Measurements from ENCODE around the gene CBLC. TPM values are rescaled to one million over a fixed set of nuclear protein-coding genes. Genes with fewer than 3 reads are reported as not detected.
A peak's percentile ranks its signal among the peaks of the same experiment; 100 is the strongest.

CBLC gene
- total and polyA plus RNA-seq, 7 experiments from 2014 or later: not detected

DNA sequence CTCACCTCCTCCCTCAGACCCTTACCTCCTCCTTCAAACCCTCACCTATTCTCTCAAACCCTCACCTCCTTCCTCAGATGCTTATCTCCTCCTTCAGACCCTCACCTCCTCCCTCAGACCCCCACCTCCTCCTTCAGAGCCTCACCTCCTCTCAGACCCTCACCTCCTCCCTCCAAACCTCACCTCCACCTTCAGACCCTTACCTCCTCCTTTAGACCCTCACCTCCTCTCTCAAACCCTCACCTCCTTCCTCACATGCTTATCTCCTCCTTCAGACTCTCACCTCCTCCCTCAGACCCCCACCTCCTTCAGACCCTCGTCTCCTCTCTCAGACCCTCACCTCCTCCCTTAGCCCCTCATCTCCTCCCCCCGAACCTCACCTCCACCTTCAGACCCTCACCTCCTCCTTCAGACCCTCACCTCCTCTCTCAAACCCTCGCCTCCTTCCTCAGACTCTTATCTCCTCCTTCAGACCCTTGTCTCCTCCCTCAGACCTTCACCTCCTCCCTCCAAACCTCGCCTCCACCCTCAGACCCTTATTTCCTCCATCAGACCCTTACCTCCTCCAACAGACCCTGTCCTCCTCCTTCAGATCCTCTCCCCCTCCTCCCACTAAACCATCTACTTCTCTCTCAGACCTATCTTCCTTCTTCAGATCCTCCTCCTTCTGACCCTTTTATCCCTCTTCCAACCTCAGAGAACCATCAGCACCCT, 31.6 kb upstream of the CBLC start:
- Histone ChIP-seq H3K27me3 (ENCODE audit: control insufficient read depth in 2 of 2, insufficient read depth in 2 of 2, low read length in 2 of 2) (no peaks in the 10 kb centered on the region), H3K4me3 (ENCODE audit: low read length) (no peak overlapping the region), H3K9me3 (ENCODE audit: control insufficient read depth in 2 of 3, low read length in 3 of 3) (no peaks in the 10 kb centered on the region), H3K36me3 (ENCODE audit: control insufficient read depth in 2 of 3, insufficient read depth in 3 of 3, low read length in 3 of 3) (no peaks in the 10 kb centered on the region), H3K4me1 (ENCODE audit: control insufficient read depth in 2 of 2, insufficient read depth in 2 of 2, low read length in 2 of 2) (peaks cover 14 to 22% of the 10 kb centered on the region in 2 donors), H3K27ac (ENCODE audit: low read depth, low read length) (peak overlapping the region; percentile 97)
- Mint-ChIP-seq H3K27ac (peak overlapping the region; percentile 87 to 95 (median 93)), H3K27me3 (peaks cover 0 to 3% (median 0%) of the 10 kb centered on the region in 5 donors), H3K9me3 (no peaks in the 10 kb centered on the region), H3K4me1 (peaks cover 29 to 53% (median 47%) of the 10 kb centered on the region in 7 donors), H3K4me3 (peak overlapping the region; percentile 33 to 95 (median 70)), H3K36me3 (peaks cover 0 to 24% (median 0%) of the 10 kb centered on the region in 5 donors)
- intact Hi-C loops (cut with micrococcal nuclease): loop anchor here in 1 of 2 donors (5.0 kb wide), 2 partner anchors 346 to 731 kb away; partner anchors contain the start of gene PPP1R37
- ATAC-seq: no peak
- no peak for DNase-seq
- CTCF ChIA-PET: no interaction called here
- POLR2A ChIA-PET: interaction anchor here (1.4 kb wide), 1 partner anchor 7 kb away, joined by 3 read pairs; no protein-coding TSS in a partner anchor

DNA sequence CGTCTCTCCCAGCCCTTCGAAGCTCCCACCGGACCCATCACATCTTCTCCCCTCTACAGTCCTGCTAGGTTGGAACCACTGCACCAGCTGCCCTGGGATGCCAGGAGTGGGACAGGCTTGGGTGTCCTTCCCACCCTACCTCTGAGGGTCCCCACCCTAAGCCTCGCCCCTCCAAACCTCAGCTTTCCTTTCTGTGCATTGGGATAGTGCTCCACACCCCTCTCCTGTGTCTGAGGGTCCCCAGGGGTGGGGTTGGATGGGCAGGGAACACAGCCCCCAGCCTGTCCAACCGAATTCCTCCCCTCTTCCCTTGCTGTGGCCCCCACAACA, 31.1 kb upstream of the CBLC start:
- ChIA-PET CTCF (no interaction called here), POLR2A (no interaction called here)
- H3K27ac Mint-ChIP-seq: peak overlapping the region; percentile 87 to 95 (median 93)
- peaks cover 0 to 3% (median 0%) of the 10 kb centered on the region in 5 donors for H3K27me3 Mint-ChIP-seq
- Histone ChIP-seq H3K4me1 (ENCODE audit: control insufficient read depth in 2 of 2, insufficient read depth in 2 of 2, low read length in 2 of 2) (peaks cover 18 to 27% of the 10 kb centered on the region in 2 donors), H3K4me3 (ENCODE audit: low read length) (no peak overlapping the region), H3K27ac (ENCODE audit: low read depth, low read length) (peak overlapping the region; percentile 97), H3K9me3 (ENCODE audit: control insufficient read depth in 2 of 3, low read length in 3 of 3) (no peaks in the 10 kb centered on the region), H3K27me3 (ENCODE audit: control insufficient read depth in 2 of 2, insufficient read depth in 2 of 2, low read length in 2 of 2) (no peaks in the 10 kb centered on the region), H3K36me3 (ENCODE audit: control insufficient read depth in 2 of 3, insufficient read depth in 3 of 3, low read length in 3 of 3) (no peaks in the 10 kb centered on the region)
- H3K4me3 Mint-ChIP-seq: peak overlapping the region; percentile 33 to 95 (median 91)
- DNase-seq (no peak), ATAC-seq (no peak)
- H3K9me3 Mint-ChIP-seq: no peaks in the 10 kb centered on the region
- intact Hi-C loops (cut with micrococcal nuclease): loop anchor here in 1 of 2 donors (5.0 kb wide), 2 partner anchors 346 to 731 kb away; partner anchors contain the start of gene PPP1R37
- peaks cover 0 to 30% (median 0%) of the 10 kb centered on the region in 5 donors for H3K36me3 Mint-ChIP-seq
- peaks cover 30 to 54% (median 49%) of the 10 kb centered on the region in 7 donors for H3K4me1 Mint-ChIP-seq

DNA sequence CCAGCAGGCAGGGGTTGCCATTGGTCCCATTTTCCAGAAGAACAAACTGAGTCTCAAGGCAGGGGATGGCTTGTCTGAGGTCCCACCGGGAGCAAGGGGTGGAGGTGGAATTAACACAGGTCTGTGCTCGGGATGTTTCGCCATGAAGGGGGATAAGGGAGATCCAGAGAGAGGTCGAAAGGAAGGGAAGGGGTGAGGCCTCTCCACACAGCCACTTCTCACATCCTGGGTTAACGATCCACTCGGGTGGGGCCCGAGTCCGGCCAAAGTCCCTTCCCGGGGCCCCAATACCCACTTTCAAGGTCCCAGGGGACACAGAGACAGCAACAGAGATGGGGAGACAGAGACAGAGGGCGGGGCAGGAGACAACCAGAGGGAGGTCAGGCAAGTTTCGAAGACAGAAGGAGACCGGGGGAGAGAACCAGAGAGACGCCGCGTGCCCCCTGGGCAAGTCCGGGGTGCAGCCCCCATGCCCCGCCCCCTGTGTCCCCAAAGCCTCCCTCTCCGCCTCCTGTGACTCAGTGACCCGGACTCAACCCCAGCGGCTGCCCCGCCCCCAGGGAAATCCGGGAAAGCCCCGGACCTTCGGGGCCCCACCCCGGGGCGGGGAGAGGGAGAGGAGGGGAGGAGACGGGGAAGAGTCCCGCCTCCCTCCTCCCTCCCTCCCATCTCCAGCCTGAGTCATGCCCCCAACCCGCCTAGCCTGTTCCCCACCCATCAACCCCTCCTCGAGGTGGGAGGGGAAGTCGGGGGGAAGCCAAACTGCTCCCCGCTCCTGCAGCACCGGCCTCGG, 30.5 kb upstream of the CBLC start:
- Mint-ChIP-seq H3K4me1 (peaks cover 35 to 56% (median 55%) of the 10 kb centered on the region in 7 donors), H3K36me3 (peaks cover 0 to 33% (median 0%) of the 10 kb centered on the region in 5 donors), H3K27me3 (peaks cover 0 to 3% (median 0%) of the 10 kb centered on the region in 5 donors), H3K9me3 (no peaks in the 10 kb centered on the region), H3K4me3 (peak overlapping the region; percentile 90 to 99 (median 92)), H3K27ac (peak overlapping the region; percentile 87 to 99 (median 94))
- ChIA-PET CTCF (no interaction called here), POLR2A (no interaction called here)
- DNase-seq (peak; percentile 51 to 97 (median 61)), ATAC-seq (peak; percentile 83)
- peak overlapping the region; percentile 97 for H3K27ac ChIP-seq (ENCODE audit: low read depth, low read length)
- intact Hi-C loops (cut with micrococcal nuclease): loop anchor here (1.0 to 5.0 kb wide), 7 partner anchors 23 to 730 kb away; partner anchors contain the start of genes BLOC1S3 (in 1 of the 2), PPP1R37 (in 1 of the 2) and TRAPPC6A (in 1 of the 2)
- H3K4me1 ChIP-seq (ENCODE audit: control insufficient read depth in 2 of 2, insufficient read depth in 2 of 2, low read length in 2 of 2): peaks cover 23 to 33% of the 10 kb centered on the region in 2 donors
- H3K9me3 ChIP-seq (ENCODE audit: control insufficient read depth in 2 of 3, low read length in 3 of 3): no peaks in the 10 kb centered on the region
- H3K36me3 ChIP-seq (ENCODE audit: control insufficient read depth in 2 of 3, insufficient read depth in 3 of 3, low read length in 3 of 3): no peaks in the 10 kb centered on the region
- H3K4me3 ChIP-seq (ENCODE audit: low read length): peak overlapping the region; percentile 91
- H3K27me3 ChIP-seq (ENCODE audit: control insufficient read depth in 2 of 2, insufficient read depth in 2 of 2, low read length in 2 of 2): no peaks in the 10 kb centered on the region

DNA sequence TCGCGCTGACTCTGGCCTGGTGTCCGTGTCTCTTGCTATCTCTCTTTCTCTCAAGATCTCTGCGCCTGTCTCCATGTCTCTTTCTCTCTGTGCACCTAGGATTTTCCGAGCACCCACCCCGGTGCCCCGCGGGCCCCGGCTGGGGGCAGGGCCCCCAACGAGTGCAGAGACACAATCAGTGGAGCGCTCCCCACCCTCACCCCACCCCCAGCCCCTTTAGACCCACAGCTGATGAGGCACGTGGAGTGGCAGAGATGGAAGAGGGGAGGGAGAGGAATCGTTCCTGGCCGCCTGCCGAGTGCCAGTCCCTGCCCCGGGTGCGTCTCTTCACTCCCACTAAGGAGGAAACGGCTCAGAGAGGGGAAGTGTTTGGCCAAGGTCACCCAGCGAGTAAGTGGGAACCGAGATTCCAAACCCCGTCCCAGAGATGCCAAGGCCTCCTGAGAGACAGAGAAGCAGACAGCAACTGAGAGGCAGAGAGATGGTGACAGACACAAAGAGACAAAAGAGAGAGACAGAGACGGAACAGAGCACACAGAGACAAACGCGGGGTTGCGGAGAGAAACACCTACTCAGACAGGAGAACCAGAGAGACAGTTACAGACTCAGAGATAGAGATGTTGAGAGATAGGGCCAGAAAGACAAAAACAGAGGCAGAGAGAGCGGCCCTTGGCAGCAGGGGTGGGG, 29.8 kb upstream of the CBLC start:
- DNase-seq: peak in 6 of 9 donors; percentile 26 to 61 (median 54)
- Mint-ChIP-seq H3K36me3 (peaks cover 0 to 41% (median 5%) of the 10 kb centered on the region in 5 donors), H3K27me3 (peaks cover 0 to 3% (median 0%) of the 10 kb centered on the region in 5 donors), H3K4me3 (peak overlapping the region; percentile 90 to 99 (median 92)), H3K9me3 (no peaks in the 10 kb centered on the region), H3K4me1 (peaks cover 43 to 62% (median 58%) of the 10 kb centered on the region in 7 donors), H3K27ac (peak overlapping the region; percentile 87 to 99 (median 93))
- Histone ChIP-seq H3K36me3 (ENCODE audit: control insufficient read depth in 2 of 3, insufficient read depth in 3 of 3, low read length in 3 of 3) (no peaks in the 10 kb centered on the region), H3K27ac (ENCODE audit: low read depth, low read length) (peak overlapping the region; percentile 97), H3K4me3 (ENCODE audit: low read length) (peak overlapping the region; percentile 91), H3K4me1 (ENCODE audit: control insufficient read depth in 2 of 2, insufficient read depth in 2 of 2, low read length in 2 of 2) (peaks cover 30 to 40% of the 10 kb centered on the region in 2 donors), H3K27me3 (ENCODE audit: control insufficient read depth in 2 of 2, insufficient read depth in 2 of 2, low read length in 2 of 2) (no peaks in the 10 kb centered on the region), H3K9me3 (ENCODE audit: control insufficient read depth in 2 of 3, low read length in 3 of 3) (no peaks in the 10 kb centered on the region)
- intact Hi-C loops (cut with micrococcal nuclease): loop anchor here (1.0 to 5.0 kb wide), 7 partner anchors 22 to 729 kb away; partner anchors contain the start of genes BLOC1S3 (in 1 of the 2), PPP1R37 (in 1 of the 2) and TRAPPC6A (in 1 of the 2)
- peak; percentile 11 for ATAC-seq
- ChIA-PET POLR2A (no interaction called here), CTCF (no interaction called here)

DNA sequence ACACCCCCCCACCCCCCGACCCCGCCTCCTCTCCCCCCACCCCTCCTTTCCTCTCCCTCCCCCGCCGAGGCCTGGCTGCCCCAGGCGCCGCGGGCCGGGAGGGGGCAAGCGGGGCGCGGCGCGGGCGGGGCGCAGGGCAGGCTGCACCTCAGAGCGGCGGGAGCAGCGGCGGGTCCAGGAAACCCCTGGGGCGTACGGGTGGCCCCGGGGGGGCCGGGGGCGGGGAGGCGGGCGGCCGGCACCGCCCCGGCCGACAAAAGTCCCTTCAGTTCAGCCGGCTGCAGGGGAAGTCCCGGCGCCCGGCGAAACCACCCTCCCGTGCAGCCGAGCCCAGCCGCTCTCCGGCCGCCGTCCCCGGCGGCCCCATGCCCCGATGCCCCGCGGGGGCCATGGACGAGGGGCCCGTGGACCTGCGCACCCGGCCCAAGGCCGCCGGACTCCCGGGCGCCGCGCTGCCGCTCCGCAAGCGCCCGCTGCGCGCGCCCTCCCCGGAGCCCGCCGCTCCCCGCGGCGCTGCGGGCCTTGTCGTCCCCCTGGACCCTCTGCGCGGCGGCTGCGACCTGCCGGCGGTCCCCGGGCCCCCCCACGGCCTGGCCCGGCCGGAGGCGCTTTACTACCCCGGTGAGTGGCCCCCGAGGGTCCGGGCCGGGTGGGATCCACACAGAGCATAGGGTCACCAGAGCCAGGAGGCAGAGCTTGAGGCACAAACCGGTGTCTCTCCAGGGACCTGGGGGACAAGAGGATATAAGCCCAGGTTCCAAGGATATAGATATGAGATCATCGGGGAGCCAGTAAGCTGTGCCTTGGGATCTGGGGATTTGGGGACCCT, 29.1 kb upstream of the CBLC start, which contains the start of gene BCL3:
BCL3 (plus strand) TSS at position 283 of the 829 bp plus-strand sequence; CDS start at position 366, 83 bp downstream.
- POLR2A ChIA-PET: interaction anchor here (2.3 kb wide), 1 partner anchor 19 kb away, joined by 7 read pairs; no protein-coding TSS in a partner anchor
- H3K4me3 Mint-ChIP-seq: peak within 1 kb of the TSS; percentile 91 to 99 (median 94)

More for the DNA sequence above, 29.1 kb upstream of the CBLC start, which contains the start of gene BCL3:
- ATAC-seq (peak; percentile 65), DNase-seq (peak; percentile 32 to 85 (median 51))
- intact Hi-C loops (cut with micrococcal nuclease): loop anchor here in 1 of 2 donors (1.0 to 5.0 kb wide), 4 partner anchors 22 to 729 kb away; partner anchors contain the start of gene PPP1R37
- Mint-ChIP-seq H3K9me3 (no peaks in the 10 kb centered on the region), H3K27ac (peak within 1 kb of the TSS; percentile 87 to 99 (median 98)), H3K27me3 (peaks cover 0 to 6% (median 0%) of the 10 kb centered on the region in 5 donors), H3K4me1 (peaks cover 43 to 66% (median 57%) of the 10 kb centered on the region in 7 donors), H3K36me3 (peaks cover 0 to 46% (median 5%) of the 10 kb centered on the region in 5 donors)
- H3K4me1 ChIP-seq (ENCODE audit: control insufficient read depth in 2 of 2, insufficient read depth in 2 of 2, low read length in 2 of 2): peaks cover 33 to 44% of the 10 kb centered on the region in 2 donors
- H3K36me3 ChIP-seq (ENCODE audit: control insufficient read depth in 2 of 3, insufficient read depth in 3 of 3, low read length in 3 of 3): no peaks in the 10 kb centered on the region
- H3K9me3 ChIP-seq (ENCODE audit: control insufficient read depth in 2 of 3, low read length in 3 of 3): no peaks in the 10 kb centered on the region
- H3K4me3 ChIP-seq (ENCODE audit: low read length): peak within 1 kb of the TSS; percentile 91
- H3K27ac ChIP-seq (ENCODE audit: low read depth, low read length): peak within 1 kb of the TSS; percentile 97
- H3K27me3 ChIP-seq (ENCODE audit: control insufficient read depth in 2 of 2, insufficient read depth in 2 of 2, low read length in 2 of 2): no peaks in the 10 kb centered on the region
- CTCF ChIA-PET: interaction anchor here (2.0 kb wide), 1 partner anchor 25 kb away, joined by 10 read pairs; no protein-coding TSS in a partner anchor
